ENCODE results near the gene ACOXL. TPM values are rescaled to one million over a fixed set of nuclear protein-coding genes. Genes with fewer than 3 reads are reported as not detected.

The ACOXL gene
- total and polyA plus RNA-seq, 9 of the 15 experiments (the other 6 are each of a cell fraction or from before 2014, with no cell fraction given), result 0.31 to 0.56 TPM; not detected in 7

- no peak for TF ChIP-seq TAF15 (IDR thresholded peaks at IDR 0.05; ENCODE audit: low read depth, low read length)
- no peak for TF ChIP-seq ERF (CRISPR knock-in tag; IDR thresholded peaks at IDR 0.05)
- TF ChIP-seq SRSF3 (IDR thresholded peaks at IDR 0.05; ENCODE audit: insufficient read depth, low read length), result no peak
- no peak for TF ChIP-seq SAFB (IDR thresholded peaks at IDR 0.05; ENCODE audit: borderline replicate concordance, low read depth, low read length)
- TF ChIP-seq ZNF217 (CRISPR knock-in tag; IDR thresholded peaks at IDR 0.05), result no peak
- no peak for TF ChIP-seq NFYB (IDR thresholded peaks at IDR 0.05; ENCODE audit: extremely low read depth, insufficient read length)
- no peak for TF ChIP-seq KLF1 (tag; IDR thresholded peaks at IDR 0.05)
- TF ChIP-seq, protein P1, sequence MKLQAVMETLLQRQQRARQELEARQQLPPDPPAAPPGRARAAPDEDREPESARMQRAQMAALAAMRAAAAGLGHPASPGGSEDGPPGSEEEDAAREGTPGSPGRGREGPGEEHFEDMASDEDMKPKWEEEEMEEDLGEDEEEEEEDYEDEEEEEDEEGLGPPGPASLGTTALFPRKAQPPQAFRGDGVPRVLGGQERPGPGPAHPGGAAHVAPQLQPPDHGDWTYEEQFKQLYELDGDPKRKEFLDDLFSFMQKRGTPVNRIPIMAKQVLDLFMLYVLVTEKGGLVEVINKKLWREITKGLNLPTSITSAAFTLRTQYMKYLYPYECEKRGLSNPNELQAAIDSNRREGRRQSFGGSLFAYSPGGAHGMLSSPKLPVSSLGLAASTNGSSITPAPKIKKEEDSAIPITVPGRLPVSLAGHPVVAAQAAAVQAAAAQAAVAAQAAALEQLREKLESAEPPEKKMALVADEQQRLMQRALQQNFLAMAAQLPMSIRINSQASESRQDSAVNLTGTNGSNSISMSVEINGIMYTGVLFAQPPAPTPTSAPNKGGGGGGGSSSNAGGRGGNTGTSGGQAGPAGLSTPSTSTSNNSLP (IDR thresholded peaks at IDR 0.05; ENCODE audit: borderline replicate concordance, low read depth, low read length), result no peak
- TF ChIP-seq HOXB6 (CRISPR knock-in tag; IDR thresholded peaks at IDR 0.05; ENCODE audit: borderline replicate concordance), result no peak
- TF ChIP-seq MNT (conservative IDR thresholded peaks at IDR 0.05), result no peak
- no peak for TF ChIP-seq U2AF2 (optimal IDR thresholded peaks at IDR 0.05; ENCODE audit: low read depth, low read length)
- TF ChIP-seq TEAD1 (CRISPR knock-in tag; IDR thresholded peaks at IDR 0.05), result no peak
- TF ChIP-seq HDAC3 (IDR thresholded peaks at IDR 0.05; ENCODE audit: borderline replicate concordance, partially characterized antibody), result no peak
- TF ChIP-seq TAL1 (IDR thresholded peaks at IDR 0.05), result no peak
- TF ChIP-seq CBX8 (IDR thresholded peaks at IDR 0.05; ENCODE audit: borderline replicate concordance, extremely low read depth, low read depth, low read length, poor library complexity, severe bottlenecking), result no peak
- no peak for TF ChIP-seq SAP30 (IDR thresholded peaks at IDR 0.05; ENCODE audit: borderline replicate concordance, insufficient read depth, low read depth, low read length, poor library complexity, severe bottlenecking)
- TF ChIP-seq ZNF79 (CRISPR knock-in tag; IDR thresholded peaks at IDR 0.05; ENCODE audit: low read depth), result no peak
- TF ChIP-seq E2F6 (IDR thresholded peaks at IDR 0.05; ENCODE audit: borderline replicate concordance in 1 of 2, extremely low read depth in 1 of 2, insufficient read depth in 1 of 2, insufficient read length in 1 of 2, low read depth in 1 of 2, low read length in 1 of 2, poor library complexity in 1 of 2, severe bottlenecking in 1 of 2), result no peak
- TF ChIP-seq CEBPG (CRISPR knock-in tag; IDR thresholded peaks at IDR 0.05), result 0 out of 2 replicates have a peak, but pooled peaks have one; percentile 18
- TF ChIP-seq CEBPG (tag; conservative IDR thresholded peaks at IDR 0.05 in 1 of 2, IDR thresholded peaks at IDR 0.05 in 1 of 2), result peak; percentile 57 to 67
Observed at GRCh38 chr2:111100765-111101162, 368.4 kb downstream of the ACOXL start (continued).

Data from K562 (cell line).